ENCODE measurements around the gene GDF10. TPM values are rescaled to one million over a fixed set of nuclear protein-coding genes. Genes with fewer than 3 reads are reported as not detected.
A peak's percentile ranks its signal among the peaks of the same experiment; 100 is the strongest.

GDF10 gene
- total and polyA plus RNA-seq, 2 of the 8 experiments (the other 6 are each of a cell fraction or from before 2014, with no cell fraction given), result 0.19 to 0.32 TPM

GRCh38 chr10:47261556-47261955 lies 38.4 kb upstream of the GDF10 start:
- Histone ChIP-seq H3K23ac (ENCODE audit: insufficient read length) (no peak overlapping the region), H4K91ac (replicated peaks; ENCODE audit: insufficient read length, low read length) (no peak overlapping the region), H3K4me2 (ENCODE audit: insufficient read depth in 1 of 2, low read depth in 2 of 2, low read length in 2 of 2) (no peak overlapping the region), H3K23me2 (ENCODE audit: low read depth, low read length) (no peaks in the 10 kb centered on the region), H3K56ac (replicated peaks; ENCODE audit: insufficient read length, low read depth, low read length) (no peak overlapping the region), H4K5ac (ENCODE audit: insufficient read length, low read depth, low read length) (no peak overlapping the region), H3K36me3 (ENCODE audit: control insufficient read depth in 2 of 4, insufficient read depth in 4 of 4, low read length in 3 of 4) (no peaks in the 10 kb centered on the region), H3K27ac (ENCODE audit: low read depth, low read length) (no peak overlapping the region), H3K4me1 (replicated peaks in 1 of 4; ENCODE audit: control insufficient read depth in 3 of 4, insufficient read depth in 4 of 4, low read length in 3 of 4) (no peaks in the 10 kb centered on the region), H3K4me3 (ENCODE audit: extremely low read depth in 1 of 4, insufficient read depth in 2 of 4, low read depth in 3 of 4, low read length in 4 of 4) (no peak overlapping the region), H2BK20ac (ENCODE audit: low read length) (no peak overlapping the region), H2BK12ac (ENCODE audit: low read depth, low read length) (no peak overlapping the region), H3K14ac (ENCODE audit: insufficient read length) (no peak overlapping the region), H2AK5ac (ENCODE audit: low read depth, low read length) (no peak overlapping the region), H2BK15ac (ENCODE audit: low read length) (no peak overlapping the region), H2AFZ (ENCODE audit: low read length) (no peak overlapping the region), H3K9ac (replicated peaks in 1 of 4; ENCODE audit: extremely low read depth in 1 of 4, low read depth in 3 of 4, low read length in 3 of 4) (no peak overlapping the region), H2BK5ac (ENCODE audit: low read depth, low read length) (no peak overlapping the region), H3K18ac (ENCODE audit: extremely low read depth, low read length) (no peak overlapping the region), H3K9me3 (ENCODE audit: insufficient read depth in 2 of 2, low read depth in 1 of 2, low read length in 1 of 2) (no peaks in the 10 kb centered on the region), H3K79me2 (ENCODE audit: control insufficient read depth in 1 of 2, insufficient read depth in 2 of 2, low read length in 2 of 2) (no peaks in the 10 kb centered on the region), H3K79me1 (ENCODE audit: low read depth, low read length) (no peaks in the 10 kb centered on the region), H4K20me1 (replicated peaks in 1 of 2; ENCODE audit: control insufficient read depth in 1 of 2, insufficient read depth in 2 of 2, low read length in 2 of 2) (no peaks in the 10 kb centered on the region), H2BK120ac (replicated peaks; ENCODE audit: low read depth, low read length) (no peak overlapping the region), H4K8ac (ENCODE audit: extremely low read depth, insufficient read depth, low read length) (no peak overlapping the region), H3K27me3 (replicated peaks in 1 of 4; ENCODE audit: control insufficient read depth in 3 of 4, extremely low read depth in 1 of 4, insufficient read depth in 3 of 4, low read length in 3 of 4) (0 out of 7 replicates have a peak, but pooled peaks cover 0 to 3% (median 0%) of the 10 kb centered on the region in 4 experiments), H3K4ac (replicated peaks; ENCODE audit: insufficient read length, low read depth, low read length) (no peak overlapping the region)
- no peak for FAIRE-seq
- DNase-seq (ENCODE audit: low read depth in 1 of 2, low spot score in 2 of 2), result peak in 1 of 2 experiments; percentile 34
- CTCF ChIA-PET (ENCODE audit: partially characterized antibody), result interaction anchor here (1.1 to 1.2 kb wide), 2 partner anchors 24 to 51 kb away, joined by 3 to 5 read pairs; no protein-coding TSS in a partner anchor
- POLR2A ChIA-PET (ENCODE audit: partially characterized antibody), result no interaction called here
- 93% methylated on average over 3 of the region's 5 CpGs; no CpG with 5 or more reads in 1 of the 2 experiments for WGBS, 2 experiments (ENCODE audit: extremely low coverage in 1 of 2, insufficient coverage in 1 of 2, insufficient read length in 1 of 2, insufficient replicate concordance in 2 of 2, low coverage in 1 of 2, low lambda C conversion rate in 2 of 2, missing lambda C conversion rate in 1 of 2)
- TF ChIP-seq SP1 (IDR thresholded peaks at IDR 0.05; ENCODE audit: low read depth, low read length) (no peak), NANOG (IDR thresholded peaks at IDR 0.05; ENCODE audit: insufficient read depth, low read depth, low read length, poor library complexity, severe bottlenecking) (no peak), SAP30 (IDR thresholded peaks at IDR 0.05; ENCODE audit: insufficient read depth, insufficient replicate concordance, low read length) (no peak), ATF2 (IDR thresholded peaks at IDR 0.05; ENCODE audit: low read length) (no peak), POLR2AphosphoS5 (IDR thresholded peaks at IDR 0.05; ENCODE audit: low read depth, low read length) (no peak), TCF12 (IDR thresholded peaks at IDR 0.05; ENCODE audit: low read depth, low read length) (no peak), CHD2 (IDR thresholded peaks at IDR 0.05; ENCODE audit: low read length) (no peak), SRF (IDR thresholded peaks at IDR 0.05; ENCODE audit: low read depth, low read length) (no peak), POU5F1 (IDR thresholded peaks at IDR 0.05; ENCODE audit: low read depth, low read length) (no peak), KDM4A (IDR thresholded peaks at IDR 0.05; ENCODE audit: low read depth, low read length, severe bottlenecking) (no peak), BRCA1 (IDR thresholded peaks at IDR 0.05; ENCODE audit: low read depth, low read length) (no peak), CEBPB (IDR thresholded peaks at IDR 0.05; ENCODE audit: low read depth, low read length) (no peak), ZNF274 (IDR thresholded peaks at IDR 0.05; ENCODE audit: borderline replicate concordance, extremely low read depth, low read length) (no peak), TAF1 (IDR thresholded peaks at IDR 0.05; ENCODE audit: low read depth, low read length) (no peak)
